Fibroblast of lung (primary cell): ENCODE results near the gene ZNF692. TPM values are rescaled to one million over a fixed set of nuclear protein-coding genes. Genes with fewer than 3 reads are reported as not detected.

Source experiments
- DNase-seq, 2 donors: peaks; one replicate each; pipeline versions ENCODE4 v3.0.0 to v3.0.0-alpha.2; 2010; ENCODE audit warnings: low read depth in 2 of 2
- H2AFZ ChIP-seq: 2 replicates; pipeline ENCODE4 v1.5.1; 2012; ENCODE audit warnings: low read length, control low read depth, inconsistent platforms
- H3K27ac ChIP-seq: 2 replicates; pipeline ENCODE4 v1.5.1; 2011; ENCODE audit warnings: low read length, control low read depth; ENCODE audit not compliant: insufficient read depth
- H3K27me3 ChIP-seq: 2 replicates; pipeline ENCODE4 v1.5.1; 2011; ENCODE audit warnings: mild to moderate bottlenecking, low read length; ENCODE audit not compliant: control insufficient read depth, insufficient read depth
- H3K36me3 ChIP-seq: 2 replicates; pipeline ENCODE4 v1.5.1; 2011; ENCODE audit warnings: low read length; ENCODE audit not compliant: control insufficient read depth, insufficient read depth
- H3K4me1 ChIP-seq: 2 replicates; pipeline ENCODE4 v1.5.1; 2011; ENCODE audit warnings: low read length; ENCODE audit not compliant: control insufficient read depth, insufficient read depth; ENCODE audit errors: extremely low read depth
- H3K4me2 ChIP-seq: 2 replicates; pipeline ENCODE4 v1.5.1; 2011; ENCODE audit warnings: low read length, control low read depth; ENCODE audit not compliant: insufficient read depth; ENCODE audit errors: extremely low read depth
- H3K4me3 ChIP-seq, 4 experiments: fragments of 200-600 bp in 1 of 4; sonication (generic) in 1 of 4; replicated peaks in 1 of 4; 2 replicates each; pipeline ENCODE4 v1.5.1; 2011 to 2016; ENCODE audit warnings: low read length in 4 of 4, low read depth in 3 of 4, mild to moderate bottlenecking in 3 of 4, control low read depth in 2 of 4, inconsistent platforms in 1 of 4, mixed read lengths in 1 of 4; ENCODE audit not compliant: insufficient read depth in 1 of 4; ENCODE audit errors: control extremely low read depth in 1 of 4
- H3K79me2 ChIP-seq: 2 replicates; pipeline ENCODE4 v1.5.1; 2012; ENCODE audit warnings: mild to moderate bottlenecking, low read length, inconsistent platforms; ENCODE audit not compliant: control insufficient read depth, insufficient read depth
- H3K9ac ChIP-seq: 2 replicates; pipeline ENCODE4 v1.5.1; 2011; ENCODE audit warnings: mild to moderate bottlenecking, low read length, control low read depth; ENCODE audit not compliant: insufficient read depth
- H3K9me3 ChIP-seq: 2 replicates; pipeline ENCODE4 v1.5.1; 2012; ENCODE audit warnings: low read depth, low read length; ENCODE audit not compliant: control insufficient read depth, insufficient read depth
- H4K20me1 ChIP-seq: 2 replicates; pipeline ENCODE4 v1.5.1; 2011; ENCODE audit warnings: low read length; ENCODE audit not compliant: control insufficient read depth, insufficient read depth; ENCODE audit errors: extremely low read depth
- CTCF ChIP-seq, 2 donors: IDR thresholded peaks in 1 of 2; conservative IDR thresholded peaks in 1 of 2; 1 replicate in 1 of 2; 2 replicates in 1 of 2; pipeline ENCODE4 v1.5.1; 2011 to 2012; ENCODE audit warnings: low read length in 2 of 2, control low read depth in 1 of 2, inconsistent platforms in 1 of 2, low read depth in 1 of 2, mild to moderate bottlenecking in 1 of 2
- EZH2 ChIP-seq: IDR thresholded peaks from 2 replicates; pipeline ENCODE4 v1.5.1; 2012; ENCODE audit warnings: low read length, control low read depth, mild to moderate bottlenecking; ENCODE audit errors: missing control alignments
- polyA plus RNA-seq, 2 donors: library from polyadenylated mRNA; depleted of rRNA in 1 of 2; stranded (reverse) in 1 of 2; unstranded in 1 of 2; fragments of >200 nt; gene quantifications; 2 replicates each; pipeline ENCODE4 v1.2.1, GENCODE V29; 2011 to 2012; ENCODE audit warnings: missing spikeins in 1 of 2
- total RNA-seq: library from RNA; depleted of rRNA; stranded (reverse); fragments of >200 nt; gene quantifications from 2 replicates; pipeline ENCODE4 v1.2.1, GENCODE V29; 2014

Gene ZNF692
- total and polyA plus RNA-seq, 2 donors (not counting 1 experiment from before 2014, with no cell fraction given), result 7.6 to 16.2 TPM

DNA sequence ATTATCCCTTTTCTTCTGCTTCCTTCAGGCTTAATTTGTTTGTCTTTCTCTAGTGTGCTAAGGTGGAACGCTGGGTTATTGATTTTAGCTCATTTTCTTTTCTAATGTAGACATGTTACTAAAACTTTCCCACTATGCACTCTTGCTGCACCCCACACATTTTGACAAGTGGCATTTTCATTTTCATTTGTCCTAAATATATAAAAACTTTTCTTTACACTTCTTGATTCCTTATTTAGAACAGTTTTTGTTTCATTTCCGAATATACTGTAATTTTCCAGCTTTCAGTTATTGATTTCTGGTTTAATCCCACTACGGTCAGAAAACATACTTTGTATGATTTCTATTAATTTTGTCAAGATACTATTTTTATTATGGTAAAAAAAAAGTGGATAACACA is 58.4 kb downstream of the ZNF692 start:
- H3K36me3 ChIP-seq, result no peaks in the 10 kb centered on the region
- no peak overlapping the region for H3K4me2 ChIP-seq
- H3K4me3 ChIP-seq, result no peak overlapping the region
- no peaks in the 10 kb centered on the region for H3K79me2 ChIP-seq
- no peaks in the 10 kb centered on the region for H3K27me3 ChIP-seq
- H2AFZ ChIP-seq, result no peak overlapping the region
- H3K9me3 ChIP-seq, result no peaks in the 10 kb centered on the region
- no peaks in the 10 kb centered on the region for H3K4me1 ChIP-seq
- no peak for TF ChIP-seq EZH2
- TF ChIP-seq CTCF (conservative IDR thresholded peaks at IDR 0.05 in 1 of 2, IDR thresholded peaks at IDR 0.05 in 1 of 2; ENCODE audit: low read depth in 1 of 2, low read length in 2 of 2), result no peak
- no peak overlapping the region for H3K27ac ChIP-seq
- H3K9ac ChIP-seq, result no peak overlapping the region
- DNase-seq, result no peak
- H4K20me1 ChIP-seq, result no peaks in the 10 kb centered on the region

Other genes with a start within 250 kb of the ZNF692 start
- gene OR2T11, start 224.0 kb downstream of the ZNF692 start, total RNA-seq, result not detected in 2 replicates
- not detected in 2 replicates for gene OR2T11, start 224.0 kb downstream of the ZNF692 start, polyA plus RNA-seq
- gene OR2T35, start 213.8 kb downstream of the ZNF692 start, total RNA-seq, result not detected in 2 replicates
- 0.03 TPM in 1 of 2 replicates, not detected in the other for gene OR2T35, start 213.8 kb downstream of the ZNF692 start, polyA plus RNA-seq
- not detected in 2 replicates for gene OR2T27, start 203.6 kb downstream of the ZNF692 start, total RNA-seq
- not detected in 2 replicates for gene OR2T27, start 203.6 kb downstream of the ZNF692 start, polyA plus RNA-seq
- not detected in 2 replicates for gene OR14I1, start 156.3 kb downstream of the ZNF692 start, total RNA-seq
- not detected in 2 replicates for gene OR14I1, start 156.3 kb downstream of the ZNF692 start, polyA plus RNA-seq
- gene LYPD8, start 103.3 kb downstream of the ZNF692 start, total RNA-seq, result 0.17 TPM in 1 of 2 replicates, not detected in the other
- gene LYPD8, start 103.3 kb downstream of the ZNF692 start, polyA plus RNA-seq, result not detected in 2 replicates
- gene SH3BP5L, start 33.2 kb downstream of the ZNF692 start, total RNA-seq, result 19.8 and 20.3 TPM in 2 replicates
- 17.5 and 17.9 TPM in 2 replicates for gene SH3BP5L, start 33.2 kb downstream of the ZNF692 start, polyA plus RNA-seq
- 11.6 and 15.5 TPM in 2 replicates for gene ZNF672, start 20.9 kb downstream of the ZNF692 start, total RNA-seq
- gene ZNF672, start 20.9 kb downstream of the ZNF692 start, polyA plus RNA-seq, result 10.3 and 13.8 TPM in 2 replicates
- gene PGBD2, start 47.1 kb upstream of the ZNF692 start, total RNA-seq, result 7.1 and 8.2 TPM in 2 replicates
- gene PGBD2, start 47.1 kb upstream of the ZNF692 start, polyA plus RNA-seq, result 3.9 and 4.0 TPM in 2 replicates